GM19397 (cell line): ENCODE measurements around the gene QRICH1.
"Not testable (repeated sequence)": the region's sequence is repeated elsewhere in the genome, so short reads cannot be mapped to it uniquely, and the experiment has no call there.

Experiments
- ATAC-seq: cut with Tn5 transposase; IDR thresholded peaks from one replicate; pipeline ENCODE4 v1.9.1; 2021; ENCODE audit warnings: mild to moderate bottlenecking, moderate library complexity; ENCODE audit not compliant: unreplicated experiment

Gene QRICH1

DNA sequence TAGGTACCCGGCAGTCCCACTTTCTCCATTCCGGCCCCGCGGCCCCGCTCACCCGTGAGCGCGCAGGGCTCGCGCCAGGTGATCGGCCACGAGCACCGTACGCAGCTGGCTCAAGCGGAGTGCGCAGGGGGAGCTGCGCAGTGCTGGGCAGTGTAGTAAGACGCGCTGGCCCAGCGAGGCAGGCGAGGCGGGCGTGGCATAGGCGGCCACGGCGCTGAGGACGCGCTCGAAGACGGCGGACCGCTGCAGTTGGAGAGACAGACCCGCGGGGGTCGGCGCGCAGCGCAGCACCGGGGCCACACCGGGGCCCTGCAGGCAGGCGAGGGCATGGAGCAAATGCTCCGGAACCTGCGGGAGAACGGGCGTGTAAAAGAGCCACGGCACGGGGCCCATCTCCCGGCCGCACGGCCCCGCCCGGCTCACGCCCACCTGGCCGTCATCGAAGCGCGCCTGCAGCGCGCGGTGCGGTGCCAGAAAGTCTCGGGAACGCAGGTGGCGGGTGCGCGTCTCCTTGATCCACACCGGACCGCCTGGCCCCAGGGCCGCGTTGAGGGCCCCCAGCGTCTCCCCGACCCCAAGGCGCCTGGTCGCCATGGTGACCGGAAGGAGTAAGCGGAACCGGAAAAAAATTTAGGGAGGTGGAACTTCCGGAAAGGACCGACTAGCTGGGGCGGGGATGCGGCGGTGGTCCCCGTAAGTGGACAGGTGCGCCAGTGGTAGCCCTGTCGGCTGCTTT is 75.7 kb downstream of the QRICH1 start, which contains the start of gene DALRD3:
DALRD3 (minus strand) TSS at position 610 of the 736 bp plus-strand sequence; CDS start at position 594, 16 bp downstream.
- ATAC-seq = no peak

- ATAC-seq = no peak
Measured at GRCh38 chr3:49017229-49017970, 76.5 kb downstream of the QRICH1 start.

DNA sequence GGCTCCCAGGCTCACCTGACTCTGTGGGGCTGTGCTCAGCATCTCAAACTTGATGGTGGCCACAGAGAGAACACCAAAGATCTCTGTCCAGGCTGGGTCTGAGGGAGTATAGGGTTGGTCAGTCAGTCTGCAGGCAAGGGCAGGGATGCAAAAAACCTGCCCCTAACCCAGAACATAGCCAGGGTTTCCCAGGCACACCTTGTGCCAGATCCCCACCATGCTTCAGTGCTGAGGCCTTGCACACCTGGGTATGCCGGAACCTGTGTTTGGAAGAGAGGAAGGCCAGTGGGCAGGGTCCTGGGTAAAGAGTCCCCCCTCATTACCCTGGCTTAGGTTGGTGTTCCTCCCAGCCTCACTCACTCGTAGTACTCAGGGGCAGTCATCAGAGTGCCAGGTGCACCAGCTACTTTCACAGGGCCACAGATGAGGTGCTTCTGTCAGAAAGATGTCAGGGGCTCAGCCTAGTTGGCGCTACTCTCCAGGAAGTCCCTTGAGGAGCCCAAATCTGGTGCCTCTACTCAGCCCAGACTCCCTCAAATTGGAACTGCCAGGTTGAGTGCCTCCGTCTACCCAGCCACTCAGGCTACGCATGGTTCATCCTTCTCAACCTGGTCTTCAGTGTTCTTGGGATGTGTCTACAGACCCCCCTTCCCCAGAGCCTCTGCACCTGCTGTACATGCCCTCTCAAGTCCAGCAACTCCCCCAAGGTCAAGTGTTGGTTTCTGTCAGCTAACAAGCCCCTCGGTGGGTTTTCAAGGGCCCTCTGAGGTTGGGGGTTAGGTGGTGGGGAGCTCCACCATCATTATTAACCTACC is 77.2 kb downstream of the QRICH1 start:
- ATAC-seq = no peak

- no peak for ATAC-seq
Measured at GRCh38 chr3:49015765-49016164, 78.1 kb downstream of the QRICH1 start.

- no peak for ATAC-seq
Measured at GRCh38 chr3:49015072-49015471, 78.8 kb downstream of the QRICH1 start.

- no peak for ATAC-seq
Measured at GRCh38 chr3:49013738-49014660, 79.9 kb downstream of the QRICH1 start.

GRCh38 chr3:49013113-49013737 is 80.6 kb downstream of the QRICH1 start:
- no peak for ATAC-seq

GRCh38 chr3:49012441-49013017 is 81.3 kb downstream of the QRICH1 start:
- no peak for ATAC-seq

GRCh38 chr3:49009396-49009795 is 84.5 kb downstream of the QRICH1 start:
- no peak for ATAC-seq

DNA sequence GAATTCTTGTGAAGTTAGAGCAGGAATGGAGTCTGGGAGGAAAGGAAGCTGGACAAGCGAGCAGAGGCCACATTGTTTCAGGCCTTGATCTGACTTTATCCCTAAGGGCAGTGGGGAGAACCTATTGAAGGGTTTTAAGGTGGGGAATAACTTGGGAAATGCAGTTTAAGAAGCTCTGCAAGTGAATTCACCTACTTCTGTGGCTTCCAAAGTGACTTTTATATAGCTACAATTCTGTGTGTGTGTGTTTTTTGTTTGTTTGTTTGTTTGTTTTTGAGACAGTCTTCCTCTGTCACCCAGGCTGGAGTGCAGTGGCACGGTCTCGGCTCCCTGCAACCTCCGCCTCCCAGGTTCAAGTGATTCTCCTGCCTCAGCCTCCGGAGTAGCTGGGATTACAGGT is 85.2 kb downstream of the QRICH1 start:
- ATAC-seq = not testable (repeated sequence)

DNA sequence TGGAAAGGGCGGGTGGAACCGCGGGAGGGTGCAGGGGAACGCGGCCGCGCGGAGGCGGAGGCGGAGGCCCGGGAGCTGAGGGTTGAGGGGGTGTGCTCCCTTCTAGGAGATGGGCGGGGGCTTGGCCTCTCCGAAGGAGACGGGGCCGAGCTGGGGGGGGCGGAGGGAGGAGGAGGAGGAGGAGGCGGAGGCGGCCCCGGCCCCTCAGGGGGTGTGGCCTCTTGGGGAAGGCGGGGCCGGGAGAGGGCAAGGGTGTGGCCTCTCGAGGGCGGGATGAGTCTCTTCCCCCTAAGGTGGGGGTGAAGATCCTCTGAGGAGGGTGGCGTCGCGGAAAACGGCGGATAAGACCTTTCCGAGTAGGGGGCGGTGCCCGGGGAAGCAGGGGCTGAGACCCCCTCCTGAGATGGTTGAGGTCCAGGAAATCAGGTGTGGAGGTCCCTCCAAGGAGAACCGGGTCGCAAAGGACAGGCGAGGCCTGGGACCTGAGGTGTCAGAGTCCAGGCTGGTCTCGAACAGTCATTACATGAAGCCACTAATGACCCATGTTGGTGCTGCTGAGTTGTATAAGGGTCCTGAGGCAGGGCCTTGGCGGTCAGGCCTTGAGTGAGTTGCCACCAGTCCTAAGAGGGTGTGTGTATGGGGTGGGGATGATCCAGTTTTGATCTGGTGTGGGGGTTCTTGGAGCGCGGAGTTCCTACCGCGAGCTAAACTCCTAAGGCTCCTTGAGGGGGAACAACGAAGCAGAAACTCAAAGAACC is 85.9 kb downstream of the QRICH1 start:
- peak; percentile 38 for ATAC-seq

- peak; percentile 87 for ATAC-seq
Measured at GRCh38 chr3:49007068-49007770, 86.7 kb downstream of the QRICH1 start, which contains the start of gene WDR6. Gene WDR6 (plus strand): TSS chr3:49007391. CDS start chr3:49007432, 41 bp downstream.

DNA sequence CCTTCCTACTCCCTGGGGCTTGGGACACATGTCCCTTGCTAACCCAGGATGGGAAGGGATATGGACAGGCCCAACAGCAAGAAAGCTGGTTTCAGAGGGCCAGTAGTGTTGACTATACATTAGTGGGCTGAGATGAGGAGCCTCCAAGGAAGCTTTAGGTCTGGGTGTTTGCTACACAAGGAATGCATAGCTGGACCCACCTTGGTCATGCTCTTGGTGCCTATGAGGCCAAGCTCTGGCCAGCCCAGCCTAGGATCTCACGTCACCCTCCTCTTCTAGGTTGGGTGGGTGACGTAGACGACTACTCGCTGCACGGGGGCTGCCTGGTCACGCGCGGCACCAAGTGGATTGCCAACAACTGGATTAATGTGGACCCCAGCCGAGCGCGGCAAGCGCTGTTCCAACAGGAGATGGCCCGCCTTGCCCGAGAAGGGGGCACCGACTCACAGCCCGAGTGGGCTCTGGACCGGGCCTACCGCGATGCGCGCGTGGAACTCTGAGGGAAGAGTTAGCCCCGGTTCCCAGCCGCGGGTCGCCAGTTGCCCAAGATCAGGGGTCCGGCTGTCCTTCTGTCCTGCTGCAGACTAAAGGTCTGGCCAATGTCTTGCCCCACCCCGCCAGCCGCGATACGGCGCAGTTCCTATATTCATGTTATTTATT is 87.3 kb downstream of the QRICH1 start:
- ATAC-seq = peak; percentile 2

- no peak for ATAC-seq
Measured at GRCh38 chr3:49005998-49006397, 87.9 kb downstream of the QRICH1 start.

DNA sequence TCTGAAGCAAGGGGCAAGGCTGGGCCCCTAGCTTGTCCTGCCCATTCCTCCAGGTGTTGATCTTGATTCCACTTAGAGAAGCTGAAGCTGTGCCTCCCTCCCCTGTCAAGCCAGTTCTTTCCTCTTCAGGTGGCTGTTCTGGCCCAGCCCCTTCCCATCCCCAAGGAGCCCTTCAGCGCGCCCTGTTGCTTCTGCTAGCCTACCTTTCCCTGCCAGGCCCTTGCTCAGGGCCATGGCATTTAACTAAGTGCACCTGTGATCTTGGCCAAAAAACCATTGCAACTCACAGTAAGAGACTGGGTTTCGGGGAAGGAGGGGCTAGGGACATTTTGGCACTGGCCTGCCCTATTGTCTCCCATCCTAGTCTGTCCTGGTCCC is 88.6 kb downstream of the QRICH1 start:
- no peak for ATAC-seq

GRCh38 chr3:49004352-49005302 is 89.2 kb downstream of the QRICH1 start:
- no peak for ATAC-seq
